ENCODE results near the gene PLCH1. TPM values are rescaled to one million over a fixed set of nuclear protein-coding genes. Genes with fewer than 3 reads are reported as not detected.

PLCH1 gene
- total and polyA plus RNA-seq, 9 of the 15 experiments (the other 6 are each of a cell fraction or from before 2014, with no cell fraction given): 0.17 to 0.62 (median 0.40) TPM

GRCh38 chr3:155517903-155518302 is 227.0 kb downstream of the PLCH1 start:
- ChIA-PET CTCF (ENCODE audit: low intra/inter-chr PET ratio) (no interaction called here), POLR2A (no interaction called here)
- H3K27me3 ChIP-seq (ENCODE audit: control insufficient read depth in 2 of 2, insufficient read depth in 2 of 2, low read length in 2 of 2): no peaks in the 10 kb centered on the region
- FAIRE-seq (no peak), DNase-seq (ENCODE audit: extremely low read depth in 1 of 4, low spot score in 3 of 4) (no peak), ATAC-seq (no peak)
- H3K9me3 ChIP-seq (replicated peaks; ENCODE audit: control insufficient read depth, insufficient read depth, low read depth, low read length): no peaks in the 10 kb centered on the region
- H3K4me3 ChIP-seq: no peak overlapping the region
- no peaks in the 10 kb centered on the region for H3K9me1 ChIP-seq (ENCODE audit: control insufficient read depth, insufficient read depth, low read length)
- TF ChIP-seq STAT6 (CRISPR knock-in tag; IDR thresholded peaks at IDR 0.05) (no peak), CEBPG (CRISPR knock-in tag; IDR thresholded peaks at IDR 0.05) (no peak), CEBPG (tag; conservative IDR thresholded peaks at IDR 0.05 in 1 of 2, IDR thresholded peaks at IDR 0.05 in 1 of 2) (peak in 1 of 2 experiments; percentile 69; a peak in 2 of 4 replicates)
- H3K27ac ChIP-seq (ENCODE audit: extremely low read depth, low read depth, low read length): no peak overlapping the region
- no peak overlapping the region for H3K4me2 ChIP-seq (ENCODE audit: insufficient read depth, low read length)
- H3K9ac ChIP-seq (ENCODE audit: insufficient read depth in 1 of 2, low read depth in 2 of 2, low read length in 2 of 2): no peak overlapping the region
- no TSS peak for BruUV-seq (replicated peaks)
- intact Hi-C loops (cut with micrococcal nuclease) (no loop called here), in situ Hi-C loops (cut with MboI) (no loop called here)
- no peaks in the 10 kb centered on the region for H3K4me1 ChIP-seq (replicated peaks in 1 of 2; ENCODE audit: control insufficient read depth in 2 of 2, insufficient read depth in 2 of 2, low read length in 2 of 2)
- 0% methylated on average over 1 of the region's 1 CpG for WGBS (ENCODE audit: insufficient coverage, low coverage, missing lambda C conversion rate)
- no peaks in the 10 kb centered on the region for H3K36me3 ChIP-seq (ENCODE audit: control insufficient read depth, insufficient read depth, low read length)
- no peaks in the 10 kb centered on the region for H3K79me2 ChIP-seq (ENCODE audit: control insufficient read depth, insufficient read depth, low read length)
- H2AFZ ChIP-seq (ENCODE audit: low read depth, low read length): no peak overlapping the region
- H4K20me1 ChIP-seq (replicated peaks; ENCODE audit: control insufficient read depth, insufficient read depth, low read length): no peaks in the 10 kb centered on the region

Data from K562 (cell line).